Keratinocyte (primary cell): ENCODE measurements around the gene LCE1C.

ENCODE experiments used
- EZH2 ChIP-seq: IDR thresholded peaks from one replicate; pipeline ENCODE4 v1.6.1; 2012; ENCODE audit warnings: inconsistent platforms, mild to moderate bottlenecking, low read length, moderate library complexity
- TF ChIP-seq, protein P1 (sequence below), 3 experiments: IDR thresholded peaks in 1 of 3; conservative IDR thresholded peaks in 1 of 3; optimal IDR thresholded peaks in 1 of 3; 2 replicates in 2 of 3; 3 replicates in 1 of 3; pipeline versions ENCODE3 to v1.5.1; 2011; ENCODE audit warnings: low read length in 3 of 3, mild to moderate bottlenecking in 3 of 3, moderate library complexity in 2 of 3, control low read depth in 1 of 3, inconsistent platforms in 1 of 3; ENCODE audit not compliant: insufficient read depth in 2 of 3; ENCODE audit errors: extremely low read depth in 1 of 3

DNA sequence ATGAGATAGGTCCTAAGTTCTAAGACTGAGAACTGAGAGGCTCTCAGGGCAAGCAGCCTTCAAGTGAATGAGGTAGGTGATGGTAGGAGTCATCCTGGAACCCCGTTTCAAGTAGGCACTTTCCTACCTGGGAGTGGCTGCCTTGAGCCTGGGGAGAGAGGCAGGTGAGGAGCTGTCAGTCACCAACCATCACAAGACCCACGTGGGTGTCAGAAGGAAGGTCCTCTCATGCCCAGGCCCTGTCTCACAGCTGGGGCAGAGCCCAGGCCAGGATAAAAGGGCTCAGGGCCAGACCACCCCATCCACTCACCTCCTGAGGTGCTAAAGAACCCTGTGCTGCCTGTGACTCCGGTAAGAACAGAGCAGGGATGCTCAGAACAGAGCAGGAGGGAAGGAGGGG lies 10.0 kb downstream of the LCE1C start, which contains the start of gene LCE1D:
- TF ChIP-seq, protein P1, sequence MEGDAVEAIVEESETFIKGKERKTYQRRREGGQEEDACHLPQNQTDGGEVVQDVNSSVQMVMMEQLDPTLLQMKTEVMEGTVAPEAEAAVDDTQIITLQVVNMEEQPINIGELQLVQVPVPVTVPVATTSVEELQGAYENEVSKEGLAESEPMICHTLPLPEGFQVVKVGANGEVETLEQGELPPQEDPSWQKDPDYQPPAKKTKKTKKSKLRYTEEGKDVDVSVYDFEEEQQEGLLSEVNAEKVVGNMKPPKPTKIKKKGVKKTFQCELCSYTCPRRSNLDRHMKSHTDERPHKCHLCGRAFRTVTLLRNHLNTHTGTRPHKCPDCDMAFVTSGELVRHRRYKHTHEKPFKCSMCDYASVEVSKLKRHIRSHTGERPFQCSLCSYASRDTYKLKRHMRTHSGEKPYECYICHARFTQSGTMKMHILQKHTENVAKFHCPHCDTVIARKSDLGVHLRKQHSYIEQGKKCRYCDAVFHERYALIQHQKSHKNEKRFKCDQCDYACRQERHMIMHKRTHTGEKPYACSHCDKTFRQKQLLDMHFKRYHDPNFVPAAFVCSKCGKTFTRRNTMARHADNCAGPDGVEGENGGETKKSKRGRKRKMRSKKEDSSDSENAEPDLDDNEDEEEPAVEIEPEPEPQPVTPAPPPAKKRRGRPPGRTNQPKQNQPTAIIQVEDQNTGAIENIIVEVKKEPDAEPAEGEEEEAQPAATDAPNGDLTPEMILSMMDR (optimal IDR thresholded peaks at IDR 0.05 in 1 of 3, IDR thresholded peaks at IDR 0.05 in 1 of 3, conservative IDR thresholded peaks at IDR 0.05 in 1 of 3; ENCODE audit: extremely low read depth in 1 of 3, insufficient read depth in 2 of 3, low read length in 3 of 3) = no peak
- no peak for TF ChIP-seq EZH2
